Limb (tissue), 2 donors: ENCODE measurements around the gene ACIN1.
"Not testable (repeated sequence)": the region's sequence is repeated elsewhere in the genome, so short reads cannot be mapped to it uniquely, and the experiment has no call there.

ENCODE experiments used
- DNase-seq, 2 donors: peaks; one replicate each; pipeline ENCODE4 v3.0.0-alpha.2; 2016; ENCODE audit errors: extremely low spot score in 2 of 2

The ACIN1 gene

GRCh38 chr14:23015618-23016017 lies 79.3 kb downstream of the ACIN1 start:
- DNase-seq: no peak

DNA sequence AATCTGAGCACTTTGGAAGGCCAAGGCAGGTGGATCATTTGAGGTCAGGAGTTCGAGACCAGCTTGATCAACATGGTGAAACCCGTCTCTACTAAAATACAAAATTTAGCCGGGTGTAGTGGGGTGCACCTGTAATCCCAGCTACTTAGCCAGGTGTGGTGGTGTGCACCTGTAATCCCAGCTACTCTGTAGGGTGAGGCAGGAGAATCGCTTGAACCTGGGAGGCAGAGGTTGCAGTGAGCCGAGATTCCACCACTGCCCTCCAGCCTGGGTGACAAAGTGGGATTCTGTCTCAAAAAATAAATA lies 81.2 kb downstream of the ACIN1 start:
- not testable (repeated sequence) for DNase-seq

GRCh38 chr14:23013054-23013748 lies 81.7 kb downstream of the ACIN1 start:
- no peak for DNase-seq

DNA sequence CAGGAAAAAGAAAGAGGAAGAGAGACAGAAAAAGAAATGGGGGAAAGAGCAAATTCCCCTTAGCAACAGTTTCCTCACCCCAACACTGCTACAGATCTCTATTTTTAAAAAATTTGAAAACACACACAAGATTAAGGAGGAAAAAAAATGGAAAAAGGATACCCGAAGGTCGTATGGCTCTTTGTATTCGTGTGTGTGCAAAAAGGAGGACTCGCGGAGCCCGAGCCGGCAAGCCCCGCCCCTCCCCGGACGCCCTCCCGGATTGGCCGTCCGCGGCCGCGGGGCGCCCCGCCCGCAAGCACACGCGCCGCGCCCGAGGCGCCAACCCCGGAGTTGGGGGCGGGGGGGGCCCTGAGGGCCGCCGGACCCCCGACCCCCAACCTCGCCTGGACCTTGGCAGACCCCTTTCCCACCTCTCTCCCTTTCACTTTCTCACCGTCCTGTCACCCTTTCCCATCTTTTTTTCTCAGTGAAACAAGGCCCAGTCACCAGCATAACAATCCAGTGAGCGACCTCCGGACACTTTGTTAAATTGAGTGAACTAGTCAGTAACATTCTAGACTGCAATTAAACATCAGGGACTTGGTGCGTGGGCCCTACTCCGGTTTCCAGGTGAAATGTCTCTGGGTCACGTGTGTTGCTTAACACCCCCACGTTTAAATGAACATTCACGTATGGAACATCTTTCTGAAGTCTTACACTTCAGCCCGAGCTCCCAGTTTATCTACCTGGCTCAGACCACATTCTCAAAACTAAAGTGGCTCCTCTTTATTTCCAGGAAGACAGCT lies 84.8 kb downstream of the ACIN1 start, which contains the start of gene C14orf93:
Gene C14orf93 (minus strand): TSS at position 205 of the 788 bp plus-strand sequence. CDS start 11,120 bp downstream, outside the sequence.
- DNase-seq: peak; percentile 71 to 87

DNA sequence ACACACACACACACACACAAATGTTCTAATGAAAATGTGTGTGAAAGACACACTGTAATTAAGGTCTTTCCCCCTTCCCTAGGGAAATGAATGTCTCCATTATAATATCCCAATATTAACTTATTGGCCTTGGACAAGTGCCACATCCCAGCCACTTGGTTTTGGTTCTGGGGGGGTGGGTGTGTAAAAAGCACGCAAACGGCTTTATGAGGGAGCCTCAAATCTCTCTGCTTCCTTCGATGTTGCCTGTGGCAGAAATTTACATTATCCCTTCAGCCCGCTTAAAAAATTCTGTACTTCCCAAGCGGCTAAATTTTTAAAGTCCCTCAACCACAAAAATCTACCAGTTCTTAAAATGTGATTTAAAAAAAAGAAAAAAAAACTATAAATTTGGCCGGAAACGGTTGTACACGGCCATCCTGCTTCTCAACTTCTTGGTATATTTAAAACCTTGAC lies 85.4 kb downstream of the ACIN1 start:
- DNase-seq: no peak

DNA sequence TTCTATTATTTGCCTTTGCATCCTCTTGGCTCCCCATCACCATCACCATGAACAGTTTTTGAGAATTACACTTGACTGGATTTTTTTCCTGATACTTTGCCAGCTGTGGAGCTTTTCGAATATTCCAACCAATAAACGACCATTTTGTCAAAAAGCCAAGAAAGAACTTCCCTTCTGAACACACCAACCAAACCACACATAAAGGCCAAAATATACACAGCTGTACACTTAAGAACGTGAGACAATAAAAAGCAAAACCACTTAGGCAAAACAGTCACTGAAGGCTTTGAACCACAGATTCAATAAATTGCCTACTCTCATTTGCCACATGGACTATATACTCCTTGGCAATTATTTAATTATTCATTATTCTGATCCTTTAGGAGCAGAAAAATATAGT lies 86.1 kb downstream of the ACIN1 start:
- DNase-seq: no peak
